Gastrocnemius medialis (tissue), 4 donors: ENCODE measurements around the gene KRTAP4-12.

Experiments
- POLR2A ChIP-seq, 2 donors: fragments of 450-650 bp; IDR thresholded peaks; one replicate each; pipeline ENCODE4 v1.6.1; 2017; ENCODE audit warnings: antibody characterized with exemption in 2 of 2, mild to moderate bottlenecking in 2 of 2, moderate library complexity in 2 of 2
- TF ChIP-seq, protein P1 (sequence below), 5 experiments: fragments of 450-650 bp in 3 of 5; fragments of 200-600 bp in 2 of 5; sonication (generic) in 2 of 5; IDR thresholded peaks in 4 of 5; conservative IDR thresholded peaks in 1 of 5; 1 replicate in 4 of 5; 2 replicates in 1 of 5; pipeline ENCODE4 v1.5.1; 2016 to 2019; ENCODE audit warnings: antibody characterized with exemption in 5 of 5, mild to moderate bottlenecking in 3 of 5, moderate library complexity in 3 of 5

DNA sequence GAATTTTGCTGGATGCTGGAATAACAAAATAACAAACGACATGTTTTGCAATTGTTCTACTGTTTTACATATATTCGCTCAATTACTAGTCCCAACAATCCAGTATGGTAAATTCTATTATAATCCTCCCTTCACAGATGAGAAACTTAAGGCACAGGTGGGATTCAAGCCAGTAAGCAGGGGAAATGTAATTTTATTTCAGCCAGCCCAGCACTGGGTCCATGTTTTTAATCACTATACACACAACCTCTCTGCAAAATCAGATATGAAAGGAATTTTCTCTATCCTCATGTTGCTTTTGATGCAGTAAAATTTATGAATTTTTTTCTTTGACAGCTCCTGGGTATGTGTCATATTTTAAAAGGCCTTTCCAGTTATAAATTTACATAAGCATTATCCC lies 21.3 kb upstream of the KRTAP4-12 start:
- TF ChIP-seq, protein P1, sequence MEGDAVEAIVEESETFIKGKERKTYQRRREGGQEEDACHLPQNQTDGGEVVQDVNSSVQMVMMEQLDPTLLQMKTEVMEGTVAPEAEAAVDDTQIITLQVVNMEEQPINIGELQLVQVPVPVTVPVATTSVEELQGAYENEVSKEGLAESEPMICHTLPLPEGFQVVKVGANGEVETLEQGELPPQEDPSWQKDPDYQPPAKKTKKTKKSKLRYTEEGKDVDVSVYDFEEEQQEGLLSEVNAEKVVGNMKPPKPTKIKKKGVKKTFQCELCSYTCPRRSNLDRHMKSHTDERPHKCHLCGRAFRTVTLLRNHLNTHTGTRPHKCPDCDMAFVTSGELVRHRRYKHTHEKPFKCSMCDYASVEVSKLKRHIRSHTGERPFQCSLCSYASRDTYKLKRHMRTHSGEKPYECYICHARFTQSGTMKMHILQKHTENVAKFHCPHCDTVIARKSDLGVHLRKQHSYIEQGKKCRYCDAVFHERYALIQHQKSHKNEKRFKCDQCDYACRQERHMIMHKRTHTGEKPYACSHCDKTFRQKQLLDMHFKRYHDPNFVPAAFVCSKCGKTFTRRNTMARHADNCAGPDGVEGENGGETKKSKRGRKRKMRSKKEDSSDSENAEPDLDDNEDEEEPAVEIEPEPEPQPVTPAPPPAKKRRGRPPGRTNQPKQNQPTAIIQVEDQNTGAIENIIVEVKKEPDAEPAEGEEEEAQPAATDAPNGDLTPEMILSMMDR (IDR thresholded peaks at IDR 0.05 in 4 of 5, conservative IDR thresholded peaks at IDR 0.05 in 1 of 5) = no peak
- no peak for TF ChIP-seq POLR2A (IDR thresholded peaks at IDR 0.05)
